ENCODE results near the gene WNK3.

WNK3 gene

DNA sequence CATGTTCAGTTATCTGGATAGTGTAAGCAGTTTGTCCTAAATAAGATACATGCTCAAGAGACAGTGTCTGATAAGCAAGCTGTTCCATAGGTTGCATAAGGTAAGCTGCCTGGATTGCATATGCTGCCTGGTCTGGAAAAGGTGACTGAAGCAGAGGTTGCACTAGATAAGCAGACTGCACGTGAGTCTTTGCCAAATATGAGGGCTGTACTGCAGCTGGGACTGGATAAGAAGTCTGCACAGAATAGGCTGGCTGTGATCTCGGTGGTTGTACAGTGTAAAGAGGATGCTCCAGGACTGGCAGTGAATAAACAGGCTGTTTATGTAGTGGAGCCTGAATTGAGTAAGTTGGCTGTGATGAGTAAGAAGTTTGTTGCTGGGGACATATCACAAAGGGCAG, 68.9 kb downstream of the WNK3 start:
- ATAC-seq (no peak), DNase-seq (ENCODE audit: low spot score in 2 of 2) (no peak)
- H3K36me3 Mint-ChIP-seq, result no peaks in the 10 kb centered on the region
- H3K27ac Mint-ChIP-seq, result no peak overlapping the region
- no peak overlapping the region for H3K4me3 Mint-ChIP-seq
- no peaks in the 10 kb centered on the region for H3K9me3 Mint-ChIP-seq
- no peaks in the 10 kb centered on the region for H3K4me1 Mint-ChIP-seq

- Mint-ChIP-seq H3K27ac (no peak overlapping the region), H3K4me1 (no peaks in the 10 kb centered on the region), H3K36me3 (no peaks in the 10 kb centered on the region), H3K9me3 (no peaks in the 10 kb centered on the region), H3K4me3 (no peak overlapping the region)
- DNase-seq (ENCODE audit: low spot score in 2 of 2), result no peak
- ATAC-seq, result no peak
Observed at GRCh38 chrX:54288277-54288676, 69.6 kb downstream of the WNK3 start.

DNA sequence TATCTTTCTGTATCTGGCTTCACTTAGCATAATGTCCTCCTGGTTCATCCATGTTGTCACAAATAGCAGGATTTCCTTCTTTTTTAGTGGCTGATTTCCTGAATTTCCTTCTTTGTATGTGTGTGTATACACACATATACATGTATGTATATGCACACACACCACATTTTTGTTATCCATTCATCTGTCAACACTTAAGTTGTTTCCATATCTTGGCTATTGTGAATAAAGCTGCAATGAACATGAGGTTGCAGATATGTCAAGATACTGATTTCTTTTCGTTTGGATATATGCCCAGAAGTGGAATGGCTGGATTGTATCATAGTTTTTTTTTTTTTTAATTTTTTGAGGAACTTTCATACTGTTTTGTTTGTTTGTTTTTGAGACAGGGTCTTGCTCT, 76.2 kb downstream of the WNK3 start:
- H3K36me3 Mint-ChIP-seq, result no peaks in the 10 kb centered on the region
- DNase-seq (ENCODE audit: low spot score in 2 of 2) (no peak), ATAC-seq (no peak)
- H3K4me3 Mint-ChIP-seq, result no peak overlapping the region
- no peaks in the 10 kb centered on the region for H3K9me3 Mint-ChIP-seq
- H3K27ac Mint-ChIP-seq, result no peak overlapping the region
- no peaks in the 10 kb centered on the region for H3K4me1 Mint-ChIP-seq

GRCh38 chrX:54280466-54280865, 77.4 kb downstream of the WNK3 start:
- Mint-ChIP-seq H3K36me3 (no peaks in the 10 kb centered on the region), H3K4me3 (no peak overlapping the region), H3K9me3 (no peaks in the 10 kb centered on the region), H3K27ac (no peak overlapping the region), H3K4me1 (no peaks in the 10 kb centered on the region)
- DNase-seq (ENCODE audit: low spot score in 2 of 2) (no peak), ATAC-seq (no peak)

DNA sequence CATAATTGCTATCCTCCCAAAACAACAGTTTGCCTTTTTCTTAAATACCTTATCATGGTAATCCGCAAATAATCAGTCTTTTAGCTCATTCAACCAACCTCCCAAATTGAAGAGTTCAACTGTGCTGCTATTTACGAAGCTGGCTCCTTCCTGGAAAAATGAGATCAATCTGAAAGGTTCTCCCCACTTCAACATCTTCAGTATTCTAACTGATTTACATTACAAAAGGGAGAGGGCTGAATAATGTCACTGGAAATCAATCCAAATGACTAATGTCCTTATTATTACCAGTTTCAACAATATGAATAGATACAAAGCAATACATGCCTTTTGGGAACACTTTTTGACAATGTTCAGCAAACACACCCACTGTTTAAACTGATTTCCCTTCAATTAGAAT, 86.2 kb downstream of the WNK3 start:
- Mint-ChIP-seq H3K36me3 (no peaks in the 10 kb centered on the region), H3K9me3 (no peaks in the 10 kb centered on the region), H3K27ac (no peak overlapping the region), H3K4me3 (no peak overlapping the region), H3K4me1 (no peaks in the 10 kb centered on the region)
- DNase-seq (ENCODE audit: low spot score in 2 of 2) (no peak), ATAC-seq (no peak)

DNA sequence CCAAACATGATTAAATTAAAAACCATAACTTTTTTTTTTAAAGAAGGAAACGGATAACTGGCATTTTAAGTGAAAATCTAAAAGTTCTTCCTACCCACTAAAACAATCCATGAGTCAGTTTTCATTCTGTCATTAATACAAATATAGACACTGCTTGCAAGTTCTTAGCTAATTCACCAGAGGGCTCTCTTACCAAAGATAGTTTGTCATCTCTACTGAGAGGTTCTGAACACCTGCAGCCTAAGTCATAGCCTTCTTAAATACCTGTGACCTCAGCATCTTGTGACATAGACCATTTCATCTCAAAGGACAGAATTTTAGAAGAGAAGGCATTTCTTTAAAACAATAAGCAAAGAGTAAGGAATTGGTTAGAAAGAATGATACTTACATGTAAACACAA, 109.5 kb downstream of the WNK3 start:
- DNase-seq (ENCODE audit: low spot score in 2 of 2) (no peak), ATAC-seq (no peak)
- no peaks in the 10 kb centered on the region for H3K36me3 Mint-ChIP-seq
- H3K4me1 Mint-ChIP-seq, result no peaks in the 10 kb centered on the region
- no peak overlapping the region for H3K27ac Mint-ChIP-seq
- H3K4me3 Mint-ChIP-seq, result no peak overlapping the region
- H3K9me3 Mint-ChIP-seq, result no peaks in the 10 kb centered on the region

DNA sequence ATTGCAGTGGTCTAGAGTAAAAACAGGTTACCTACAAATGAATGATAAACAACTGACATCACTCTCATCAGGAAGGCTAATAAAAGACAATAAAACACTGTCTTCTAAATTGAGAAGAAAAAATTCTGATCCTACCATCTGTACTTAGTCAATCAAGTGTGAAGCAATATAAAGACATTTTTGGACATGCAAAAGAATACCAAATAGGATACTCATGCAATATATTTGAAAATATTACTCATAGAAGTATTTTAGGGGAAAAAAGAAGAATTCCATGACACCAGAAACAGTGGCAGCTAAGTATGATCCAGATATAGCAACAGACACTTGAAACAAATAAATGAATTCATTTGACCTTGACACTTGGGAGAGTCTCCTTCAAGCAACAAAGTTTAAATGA, 111.0 kb downstream of the WNK3 start:
- ATAC-seq (no peak), DNase-seq (ENCODE audit: low spot score in 2 of 2) (no peak)
- Mint-ChIP-seq H3K4me1 (no peaks in the 10 kb centered on the region), H3K27ac (no peak overlapping the region), H3K36me3 (no peaks in the 10 kb centered on the region), H3K9me3 (no peaks in the 10 kb centered on the region), H3K4me3 (no peak overlapping the region)

DNA sequence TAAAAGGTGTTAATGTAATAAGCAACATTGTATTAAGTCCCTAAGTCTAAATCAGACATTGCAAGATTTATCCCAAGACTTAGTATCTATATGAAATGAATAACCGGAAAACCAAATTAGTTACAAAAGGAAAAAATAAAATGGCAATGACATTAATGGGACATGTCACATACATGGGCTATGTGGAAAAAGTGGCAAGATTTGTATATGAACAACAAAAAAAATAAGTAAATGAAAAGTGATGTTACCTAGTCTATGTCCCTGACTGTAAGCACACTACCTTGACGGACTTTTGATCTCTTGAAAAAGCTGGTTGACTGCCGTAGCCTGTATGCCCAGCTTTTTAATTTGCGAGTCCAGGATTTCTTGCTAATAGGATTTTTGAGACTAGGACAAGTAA, 119.3 kb downstream of the WNK3 start:
- DNase-seq (ENCODE audit: low spot score in 2 of 2) (no peak), ATAC-seq (no peak)
- H3K36me3 Mint-ChIP-seq, result no peaks in the 10 kb centered on the region
- no peak overlapping the region for H3K4me3 Mint-ChIP-seq
- no peaks in the 10 kb centered on the region for H3K9me3 Mint-ChIP-seq
- no peaks in the 10 kb centered on the region for H3K4me1 Mint-ChIP-seq
- no peak overlapping the region for H3K27ac Mint-ChIP-seq

GRCh38 chrX:54237014-54237413, 120.8 kb downstream of the WNK3 start:
- Mint-ChIP-seq H3K9me3 (no peaks in the 10 kb centered on the region), H3K36me3 (no peaks in the 10 kb centered on the region), H3K4me3 (no peak overlapping the region), H3K27ac (no peak overlapping the region), H3K4me1 (no peaks in the 10 kb centered on the region)
- DNase-seq (ENCODE audit: low spot score in 2 of 2), result no peak
- no peak for ATAC-seq

DNA sequence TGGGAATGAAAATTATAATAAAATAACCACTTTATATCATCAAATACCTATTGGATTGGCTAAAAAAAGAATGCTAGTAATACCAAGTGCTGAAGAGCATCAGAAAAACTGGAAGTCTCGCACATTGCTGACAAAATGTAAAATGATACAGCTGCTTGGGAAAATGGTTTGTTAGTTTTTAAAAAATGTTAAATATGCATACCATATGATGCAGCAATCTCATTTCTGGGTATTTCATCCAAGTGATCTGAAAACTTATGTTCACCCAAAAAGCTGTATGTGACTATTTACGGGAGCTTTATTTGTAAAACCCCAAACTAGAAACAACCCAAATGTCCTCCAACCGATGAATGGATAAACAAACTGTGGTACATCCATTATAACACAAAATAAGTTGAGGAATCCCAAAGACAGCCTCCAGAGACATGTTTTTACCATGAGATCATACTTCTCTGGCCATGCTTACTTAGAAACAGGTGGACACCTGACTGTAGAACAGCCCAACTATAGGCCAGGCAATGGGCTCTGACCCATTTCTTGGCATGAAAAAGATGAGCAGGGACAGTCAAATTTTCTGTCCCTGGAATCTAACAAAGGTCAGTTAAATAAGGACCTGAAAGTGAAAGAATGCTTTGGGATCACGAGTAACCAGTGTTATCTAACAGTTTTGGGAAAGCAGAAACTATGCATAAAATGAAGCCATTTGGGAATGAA, 127.3 kb downstream of the WNK3 start:
- Mint-ChIP-seq H3K9me3 (no peaks in the 10 kb centered on the region), H3K27ac (no peak overlapping the region), H3K4me3 (no peak overlapping the region), H3K4me1 (no peaks in the 10 kb centered on the region), H3K36me3 (no peaks in the 10 kb centered on the region)
- ATAC-seq (no peak), DNase-seq (ENCODE audit: low spot score in 2 of 2) (no peak)

GRCh38 chrX:54223581-54223980, 134.3 kb downstream of the WNK3 start:
- no peaks in the 10 kb centered on the region for H3K9me3 Mint-ChIP-seq
- ATAC-seq, result no peak
- H3K36me3 Mint-ChIP-seq, result no peaks in the 10 kb centered on the region
- no peak overlapping the region for H3K27ac Mint-ChIP-seq
- H3K4me1 Mint-ChIP-seq, result no peaks in the 10 kb centered on the region
- no peak overlapping the region for H3K4me3 Mint-ChIP-seq
- DNase-seq (ENCODE audit: low spot score in 2 of 2), result no peak

GRCh38 chrX:54213603-54214002, 144.2 kb downstream of the WNK3 start:
- Mint-ChIP-seq H3K4me3 (no peak overlapping the region), H3K36me3 (no peaks in the 10 kb centered on the region), H3K4me1 (no peaks in the 10 kb centered on the region), H3K27ac (no peak overlapping the region), H3K9me3 (no peaks in the 10 kb centered on the region)
- ATAC-seq (no peak), DNase-seq (ENCODE audit: low spot score in 2 of 2) (no peak)

DNA sequence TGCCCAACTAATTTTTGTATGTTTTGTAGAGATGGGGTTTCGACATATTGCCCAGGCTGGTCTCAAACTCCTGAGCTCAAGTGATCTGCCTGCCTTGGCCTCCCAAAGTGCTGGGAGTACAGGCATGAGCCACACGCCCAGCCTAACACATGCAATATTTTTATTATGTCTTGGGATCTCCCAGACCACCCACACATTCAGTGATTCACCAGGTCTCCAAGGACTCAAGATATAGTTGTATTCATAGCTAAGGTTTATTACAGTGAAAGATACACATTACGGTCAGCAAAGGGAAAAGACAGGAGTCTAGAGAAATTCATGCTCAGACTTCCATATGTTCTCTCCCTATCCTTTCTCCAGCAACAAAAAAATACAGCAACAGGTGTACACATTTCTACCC, 149.3 kb downstream of the WNK3 start:
- ATAC-seq (no peak), DNase-seq (ENCODE audit: low spot score in 2 of 2) (no peak)
- Mint-ChIP-seq H3K36me3 (no peaks in the 10 kb centered on the region), H3K9me3 (no peaks in the 10 kb centered on the region), H3K27ac (no peak overlapping the region), H3K4me3 (no peak overlapping the region), H3K4me1 (no peaks in the 10 kb centered on the region)

GRCh38 chrX:54198262-54198661, 159.6 kb downstream of the WNK3 start:
- H3K4me1 Mint-ChIP-seq, result no peaks in the 10 kb centered on the region
- no peak overlapping the region for H3K4me3 Mint-ChIP-seq
- H3K36me3 Mint-ChIP-seq, result no peaks in the 10 kb centered on the region
- no peaks in the 10 kb centered on the region for H3K9me3 Mint-ChIP-seq
- DNase-seq (ENCODE audit: low spot score in 2 of 2) (no peak), ATAC-seq (no peak)
- no peak overlapping the region for H3K27ac Mint-ChIP-seq

GRCh38 chrX:54194982-54195588, 162.8 kb downstream of the WNK3 start:
- H3K4me1 Mint-ChIP-seq, result no peaks in the 10 kb centered on the region
- no peak for DNase-seq (ENCODE audit: low spot score in 2 of 2)
- H3K4me3 Mint-ChIP-seq, result no peak overlapping the region
- H3K9me3 Mint-ChIP-seq, result no peaks in the 10 kb centered on the region
- H3K27ac Mint-ChIP-seq, result no peak overlapping the region
- H3K36me3 Mint-ChIP-seq, result no peaks in the 10 kb centered on the region
- no peak for ATAC-seq

GRCh38 chrX:54193085-54193821, 164.6 kb downstream of the WNK3 start:
- H3K4me1 Mint-ChIP-seq, result no peaks in the 10 kb centered on the region
- no peak for DNase-seq (ENCODE audit: low spot score in 2 of 2)
- no peak overlapping the region for H3K4me3 Mint-ChIP-seq
- no peaks in the 10 kb centered on the region for H3K9me3 Mint-ChIP-seq
- H3K27ac Mint-ChIP-seq, result no peak overlapping the region
- H3K36me3 Mint-ChIP-seq, result no peaks in the 10 kb centered on the region
- no peak for ATAC-seq
